GM18502 (cell line): ENCODE results near the gene NUSAP1.
A peak's percentile ranks its signal among the peaks of the same experiment; 100 is the strongest.
"Not testable (repeated sequence)": the region's sequence is repeated elsewhere in the genome, so short reads cannot be mapped to it uniquely, and the experiment has no call there.

Experiments used
- ATAC-seq: cut with Tn5 transposase; IDR thresholded peaks from one replicate; pipeline ENCODE4 v1.9.1; 2021; ENCODE audit warnings: mild to moderate bottlenecking; ENCODE audit not compliant: unreplicated experiment, poor library complexity

The NUSAP1 gene, protein sequence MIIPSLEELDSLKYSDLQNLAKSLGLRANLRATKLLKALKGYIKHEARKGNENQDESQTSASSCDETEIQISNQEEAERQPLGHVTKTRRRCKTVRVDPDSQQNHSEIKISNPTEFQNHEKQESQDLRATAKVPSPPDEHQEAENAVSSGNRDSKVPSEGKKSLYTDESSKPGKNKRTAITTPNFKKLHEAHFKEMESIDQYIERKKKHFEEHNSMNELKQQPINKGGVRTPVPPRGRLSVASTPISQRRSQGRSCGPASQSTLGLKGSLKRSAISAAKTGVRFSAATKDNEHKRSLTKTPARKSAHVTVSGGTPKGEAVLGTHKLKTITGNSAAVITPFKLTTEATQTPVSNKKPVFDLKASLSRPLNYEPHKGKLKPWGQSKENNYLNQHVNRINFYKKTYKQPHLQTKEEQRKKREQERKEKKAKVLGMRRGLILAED

DNA sequence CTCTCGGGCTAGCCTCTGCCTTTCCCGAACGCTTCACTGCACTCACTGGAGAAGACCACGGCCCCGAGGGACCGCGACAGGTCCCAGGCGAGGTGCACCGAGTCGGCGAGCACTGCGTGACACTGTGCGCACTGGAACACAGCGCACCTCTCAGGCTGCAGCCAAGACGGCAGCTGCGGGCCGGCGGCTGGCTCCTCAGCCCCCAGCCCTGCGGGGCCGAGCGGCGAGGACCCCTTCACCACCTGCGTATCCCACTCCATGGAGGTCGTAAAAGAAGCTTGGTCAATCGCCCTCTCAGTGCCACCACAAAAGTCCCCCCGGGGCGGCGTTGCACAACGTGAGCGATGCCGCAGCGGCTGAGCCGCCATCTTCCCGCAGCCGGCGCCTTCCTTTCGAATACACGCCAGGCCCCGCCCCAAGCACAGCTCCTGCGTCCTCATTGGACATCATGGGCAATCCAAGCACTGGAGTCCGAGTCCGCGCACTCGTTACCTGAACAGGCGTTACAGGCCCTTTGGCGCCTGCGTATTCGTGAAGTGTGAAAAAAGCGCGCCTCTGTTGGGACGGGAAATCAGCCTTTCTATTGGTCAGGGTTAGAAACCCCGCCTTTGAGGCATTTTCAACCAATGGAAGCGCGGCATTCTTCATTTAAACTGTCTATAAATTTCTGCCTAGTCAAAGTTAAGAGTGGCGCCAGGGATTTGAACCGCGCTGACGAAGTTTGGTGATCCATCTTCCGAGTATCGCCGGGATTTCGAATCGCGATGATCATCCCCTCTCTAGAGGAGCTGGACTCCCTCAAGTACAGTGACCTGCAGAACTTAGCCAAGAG lies at the start of gene NUSAP1, which contains the start of gene OIP5:
NUSAP1 (plus strand) TSS at position 688 of the 832 bp plus-strand sequence; CDS start at position 765, 77 bp downstream.
OIP5 (minus strand) TSS at position 398 of the 832 bp plus-strand sequence; CDS start at position 368, 30 bp downstream.
- ATAC-seq: peak; percentile 93

DNA sequence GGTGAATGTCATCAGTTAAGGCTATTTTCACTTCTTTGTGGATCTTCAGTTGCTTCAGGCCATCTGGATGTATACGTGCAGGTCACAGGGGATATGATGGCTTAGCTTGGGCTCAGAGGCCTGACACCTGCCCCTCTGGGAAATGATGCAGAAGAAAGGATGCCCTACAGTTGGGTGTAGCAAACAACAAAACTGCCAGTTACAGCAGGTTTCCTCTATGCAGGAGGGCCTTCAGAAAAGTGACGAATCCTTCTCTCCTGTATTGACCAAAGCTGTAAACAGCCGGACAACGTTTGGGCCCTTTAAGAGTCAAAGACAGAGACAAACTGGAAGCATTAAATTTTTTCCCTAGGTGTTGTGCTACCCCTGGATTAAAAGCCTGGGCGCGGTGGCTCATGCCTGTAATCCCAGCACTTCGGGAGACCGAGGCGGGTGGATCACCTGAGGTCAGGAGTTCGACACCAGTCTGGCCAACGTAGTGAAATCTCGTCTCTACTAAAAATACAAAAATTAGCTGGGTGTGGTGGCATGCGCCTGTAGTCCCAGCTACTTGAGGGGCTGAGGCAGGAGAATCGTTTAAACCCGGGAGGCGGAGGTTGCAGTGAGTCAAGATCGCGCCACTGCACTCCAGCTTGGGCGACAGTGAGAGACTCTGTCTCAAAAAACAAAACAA lies 49.6 kb upstream of the NUSAP1 start:
- not testable (repeated sequence) for ATAC-seq

GRCh38 chr15:41283653-41284426 lies 48.8 kb upstream of the NUSAP1 start:
- peak; percentile 96 for ATAC-seq

DNA sequence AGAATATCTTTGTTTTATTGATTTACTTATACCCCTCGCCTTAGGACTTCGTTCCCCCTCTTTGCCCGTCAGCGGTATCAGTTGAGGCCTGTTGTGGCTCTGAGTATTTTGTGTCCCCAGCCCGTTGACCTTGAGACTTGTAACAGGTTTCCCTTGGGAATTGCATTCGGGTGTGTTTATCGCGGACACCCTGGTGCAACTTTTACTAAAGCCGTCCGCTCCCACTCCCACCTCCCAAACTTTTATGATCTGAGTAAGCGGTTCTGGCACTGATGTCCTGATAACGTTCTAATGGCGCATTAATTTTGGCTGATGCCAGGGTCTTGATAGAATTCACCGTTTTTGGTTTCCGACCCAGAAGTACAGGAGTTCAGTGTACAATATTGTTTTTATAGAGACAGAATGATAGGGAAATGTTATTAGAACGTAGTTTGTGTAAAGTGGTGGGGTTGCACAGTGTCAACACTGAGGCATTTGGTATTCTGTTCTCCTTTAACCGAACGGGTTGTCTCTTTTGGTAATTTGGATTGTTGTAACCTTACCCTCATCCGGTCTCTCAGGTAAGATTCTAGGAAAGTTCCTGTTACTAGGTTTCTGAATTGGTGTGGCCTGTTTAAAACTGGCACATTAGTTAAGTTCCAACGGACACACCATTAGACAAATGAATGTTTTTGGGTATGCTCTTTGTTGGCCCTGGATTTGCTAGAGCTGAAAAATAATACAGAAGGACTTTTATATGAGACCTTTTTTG lies 48.1 kb upstream of the NUSAP1 start:
- no peak for ATAC-seq

DNA sequence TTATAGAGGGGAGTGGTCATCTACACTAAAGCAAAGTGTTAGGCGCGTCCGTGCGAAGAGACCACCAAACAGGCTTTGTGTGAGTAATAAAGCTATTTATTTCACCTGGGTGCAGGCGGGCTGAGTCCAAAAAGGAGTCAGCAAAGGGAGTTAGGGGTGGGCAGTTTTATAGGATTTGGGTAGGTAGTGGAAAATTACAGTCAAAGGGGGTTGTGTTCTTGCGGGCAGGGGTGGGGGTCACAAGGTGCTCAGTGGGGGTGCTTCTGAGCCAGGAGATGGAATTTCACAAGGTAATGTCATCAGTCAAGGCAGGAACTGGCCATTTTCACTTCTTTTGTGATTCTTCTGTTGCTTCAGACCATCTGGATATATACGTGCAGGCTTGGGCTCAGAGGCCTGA lies 47.4 kb upstream of the NUSAP1 start:
- no peak for ATAC-seq

DNA sequence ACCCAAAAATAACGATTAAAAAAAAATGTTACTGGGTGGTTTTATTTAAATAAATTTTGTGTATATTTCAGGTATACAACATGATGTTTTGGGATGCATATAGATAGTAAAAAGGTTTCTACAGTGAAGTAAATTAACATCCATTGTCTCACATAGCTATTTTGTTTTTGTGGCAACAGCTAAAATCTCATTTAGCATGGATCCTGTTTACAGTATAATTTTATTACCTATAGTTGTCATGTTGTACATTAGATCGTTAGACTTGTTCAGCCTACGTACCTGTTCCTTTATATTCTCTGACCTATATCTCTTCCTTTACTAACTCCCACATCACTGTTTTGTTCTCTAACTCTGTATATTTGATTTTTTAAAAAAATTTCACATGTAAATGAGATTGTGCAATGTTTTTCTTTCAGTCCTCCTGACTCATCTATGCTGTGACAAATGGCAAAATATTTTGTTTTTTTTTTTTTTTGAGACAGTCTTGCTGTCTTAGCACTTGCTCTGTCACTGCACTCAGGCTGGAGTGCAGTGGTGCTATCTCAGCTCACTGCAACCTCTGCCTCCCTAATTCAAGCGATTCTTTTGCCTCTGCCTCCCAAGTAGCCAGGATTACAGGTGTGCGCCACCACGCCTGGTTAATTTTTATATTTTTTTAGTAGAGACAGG lies 45.9 kb upstream of the NUSAP1 start:
- no peak for ATAC-seq

DNA sequence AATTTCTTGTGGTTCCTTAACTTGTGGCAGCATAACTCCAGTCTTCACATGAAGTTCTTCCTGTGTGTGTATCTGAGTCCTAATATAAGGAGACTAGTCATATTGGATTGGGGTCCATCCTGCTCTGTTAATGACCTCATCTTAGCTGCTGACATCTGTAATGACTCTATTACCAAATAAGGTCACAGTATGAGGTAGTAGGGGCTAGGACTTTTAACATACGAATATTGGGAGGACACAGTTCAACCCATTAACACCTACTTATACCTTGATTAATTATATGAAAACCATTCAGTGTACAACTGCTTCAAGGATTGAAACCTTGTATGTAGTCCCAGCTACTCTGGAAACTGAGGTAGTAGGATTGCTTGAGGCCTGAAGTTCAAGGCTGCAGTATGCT lies 44.2 kb upstream of the NUSAP1 start:
- ATAC-seq: no peak

DNA sequence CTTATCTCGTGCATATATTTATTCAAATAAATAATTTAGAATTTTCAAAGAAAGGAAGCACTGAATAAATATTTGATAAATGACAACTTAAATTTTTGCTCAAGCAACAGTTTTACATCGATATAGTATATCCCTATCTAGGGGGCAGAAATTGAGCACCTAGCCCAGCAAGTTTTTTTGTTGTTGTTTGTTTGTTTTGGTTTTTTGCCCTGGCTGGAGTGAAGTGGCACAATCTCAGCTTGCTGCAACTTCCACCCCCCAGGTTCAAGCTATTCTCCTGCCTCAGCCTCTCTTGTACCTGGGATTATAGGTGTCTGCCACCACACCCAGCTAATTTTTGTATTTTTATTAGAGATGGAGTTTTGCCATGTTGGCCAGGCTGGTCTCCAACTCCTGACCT lies 42.7 kb upstream of the NUSAP1 start:
- no peak for ATAC-seq

DNA sequence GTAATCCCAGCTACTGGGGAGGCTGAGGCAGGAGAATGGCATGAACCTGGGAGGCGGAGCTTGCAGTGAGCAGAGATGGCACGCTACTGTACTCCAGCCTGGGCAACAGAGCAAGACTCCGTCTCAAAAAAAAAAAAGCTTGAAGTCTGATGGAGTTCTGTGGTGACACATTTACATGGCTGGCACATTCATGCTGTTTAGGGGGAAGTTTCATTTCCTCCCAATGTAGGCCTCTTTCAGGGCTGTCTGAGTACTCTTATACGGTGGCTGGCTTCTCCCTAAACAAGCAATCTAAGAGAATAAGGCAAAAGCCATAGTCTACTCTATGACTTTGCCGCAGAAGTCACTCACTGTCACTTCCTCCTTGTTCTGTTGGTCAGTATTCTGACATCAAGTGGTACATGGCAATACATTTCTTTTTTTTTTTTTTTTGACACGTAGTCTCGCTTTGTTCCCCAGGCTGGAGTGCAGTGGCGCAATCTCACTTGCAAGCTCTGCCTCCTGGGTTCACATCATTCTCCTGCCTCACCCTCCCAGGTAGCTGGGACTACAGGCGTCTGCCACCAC lies 41.5 kb upstream of the NUSAP1 start:
- ATAC-seq: peak; percentile 82

GRCh38 chr15:41292521-41292920 lies 40.2 kb upstream of the NUSAP1 start:
- no peak for ATAC-seq

GRCh38 chr15:41301139-41301538 lies 31.5 kb upstream of the NUSAP1 start:
- ATAC-seq: not testable (repeated sequence)

DNA sequence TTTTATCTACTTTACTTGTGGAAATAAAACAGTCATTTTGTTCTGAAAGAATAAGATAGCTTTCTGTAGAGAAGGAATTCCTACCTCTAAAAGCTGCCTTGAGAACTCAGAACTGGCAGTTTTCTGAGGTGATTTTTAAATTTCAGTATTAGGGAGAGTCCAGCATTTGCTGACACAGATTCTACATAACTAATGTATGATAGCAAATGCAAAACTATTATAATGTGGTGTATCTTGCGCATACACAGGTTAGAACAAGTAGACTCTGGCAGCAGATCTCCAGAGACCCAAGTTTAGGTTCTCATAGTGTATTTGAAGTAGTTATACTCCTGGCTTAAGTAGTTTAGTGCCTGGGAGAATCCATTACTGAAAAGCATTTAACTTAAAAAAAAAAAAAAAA lies 31.1 kb upstream of the NUSAP1 start:
- no peak for ATAC-seq

- no peak for ATAC-seq
These were observed 28.4 kb upstream of the NUSAP1 start for GRCh38 chr15:41304149-41304770.

DNA sequence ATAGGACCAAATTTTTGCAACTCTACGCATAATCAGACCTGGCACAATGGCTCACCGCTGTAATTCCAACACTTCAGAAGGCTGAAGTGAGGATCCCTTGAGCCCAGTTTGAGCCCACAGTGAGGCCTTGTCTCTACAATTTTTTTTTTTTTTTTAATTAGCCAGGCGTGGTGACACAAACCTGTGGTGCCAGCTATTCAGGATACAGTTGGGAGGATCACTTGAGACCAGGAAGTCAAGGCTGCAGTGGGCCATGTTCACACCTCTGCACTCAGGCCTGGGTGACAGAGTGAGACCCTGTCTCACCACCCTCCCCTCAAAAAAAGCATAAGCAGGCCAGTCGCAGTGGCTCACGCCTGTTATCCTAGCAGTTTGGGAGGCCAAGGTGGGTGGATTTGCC lies 25.0 kb upstream of the NUSAP1 start:
- ATAC-seq: no peak

- no peak for ATAC-seq
These were observed 23.3 kb upstream of the NUSAP1 start for GRCh38 chr15:41309226-41309905.

DNA sequence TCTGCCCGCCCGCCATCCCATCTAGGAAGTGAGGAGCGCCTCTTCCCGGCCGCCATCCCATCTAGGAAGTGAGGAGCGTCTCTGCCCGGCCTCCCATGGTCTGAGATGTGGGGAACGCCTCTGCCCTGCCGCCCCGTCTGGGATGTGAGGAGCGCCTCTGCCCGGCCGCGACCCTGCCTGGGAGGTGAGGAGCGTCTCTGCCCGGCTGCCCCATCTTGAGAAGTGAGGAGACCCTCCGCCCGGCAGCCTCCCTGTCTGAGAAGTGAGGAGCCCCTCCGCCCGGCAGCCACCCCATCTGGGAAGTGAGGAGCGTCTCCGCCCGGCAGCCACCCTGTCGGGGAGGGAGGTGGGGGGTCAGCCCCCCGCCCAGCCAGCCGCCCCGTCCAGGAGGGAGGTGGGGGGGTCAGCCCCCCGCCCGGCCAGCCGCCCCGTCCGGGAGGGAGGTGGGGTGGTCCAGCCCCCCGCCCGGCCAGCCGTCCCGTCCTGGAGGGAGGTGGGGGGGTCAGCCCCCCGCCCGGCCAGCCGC lies 11.8 kb upstream of the NUSAP1 start:
- not testable (repeated sequence) for ATAC-seq

DNA sequence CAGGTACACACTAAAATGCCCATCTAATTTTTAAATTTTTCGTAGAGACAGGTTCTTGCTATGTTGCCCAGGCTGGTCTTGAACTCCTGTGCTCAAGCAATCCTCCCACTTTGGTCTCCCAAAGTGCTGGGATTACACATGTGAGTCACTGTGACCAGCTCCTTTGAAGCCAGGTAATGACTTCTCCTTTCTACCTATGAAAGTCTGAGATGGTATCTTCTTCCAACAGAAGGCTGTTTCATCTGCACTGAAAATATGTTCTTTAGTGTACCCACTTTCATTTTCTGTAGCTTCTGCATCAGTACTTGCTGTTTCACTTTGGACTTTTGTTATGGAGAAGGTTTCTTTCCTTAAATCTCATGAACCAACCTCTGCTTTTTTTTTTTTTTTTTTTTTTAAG lies 9.1 kb upstream of the NUSAP1 start:
- ATAC-seq: no peak
